HEK293 (cell line): Measurements from ENCODE around the gene GLDC.

Experiments used
- CTCF ChIA-PET: fragments of 350-600 bp; formaldehyde crosslinking; extraction: SDS; loops from one replicate; lab custom pipeline; 2021; ENCODE audit warnings: antibody characterized with exemption; lab: Yijun Ruan, JAX
- POLR2A ChIA-PET: fragments of 300-600 bp; formaldehyde crosslinking; extraction: SDS; loops from one replicate; lab custom pipeline; 2020; ENCODE audit warnings: antibody characterized with exemption, inconsistent platforms; lab: Yijun Ruan, JAX
- H3K27ac ChIP-seq: fragments of 200-500 bp; sonication (Bioruptor generic); 2 replicates; pipeline ENCODE4 v1.5.1; 2014; ENCODE audit warnings: low read depth, low read length, control low read depth, inconsistent platforms; ENCODE audit errors: extremely low read depth
- H3K36me3 ChIP-seq, 2 experiments: fragments of 200-500 bp in 1 of 2; sonication (Bioruptor generic) in 1 of 2; 1 replicate in 1 of 2; 2 replicates in 1 of 2; pipeline ENCODE4 v1.5.1; 2014 to 2017; ENCODE audit warnings: inconsistent platforms in 2 of 2, low read length in 2 of 2; ENCODE audit not compliant: control insufficient read depth in 2 of 2, insufficient read depth in 1 of 2
- H3K4me1 ChIP-seq: fragments of 200-500 bp; sonication (Bioruptor generic); 2 replicates; pipeline ENCODE4 v1.5.1; 2014; ENCODE audit warnings: mild to moderate bottlenecking, low read length, inconsistent platforms; ENCODE audit not compliant: control insufficient read depth, insufficient read depth
- H3K4me3 ChIP-seq: 2 replicates; pipeline ENCODE4 v1.5.1; 2011; ENCODE audit warnings: low read depth, mild to moderate bottlenecking, control low read depth, low read length, moderate library complexity
- H3K9me3 ChIP-seq: fragments of 200-500 bp; sonication (Bioruptor generic); 2 replicates; pipeline ENCODE4 v1.5.1; 2014; ENCODE audit warnings: low read depth, low read length, inconsistent platforms; ENCODE audit not compliant: control insufficient read depth, insufficient read depth
- AEBP2 ChIP-seq: fragments of 450-650 bp; formaldehyde crosslinking; IDR thresholded peaks from 2 replicates; pipeline ENCODE4 v1.5.1; 2016; ENCODE audit warnings: missing biosample characterization, missing genetic modification characterization, borderline replicate concordance
- ATF2 ChIP-seq: fragments of 450-650 bp; formaldehyde crosslinking; IDR thresholded peaks from 2 replicates; pipeline ENCODE4 v1.5.1; 2016; ENCODE audit warnings: missing biosample characterization, missing genetic modification characterization, low read depth
- KLF16 ChIP-seq: fragments of 450-650 bp; formaldehyde crosslinking; IDR thresholded peaks from 2 replicates; pipeline ENCODE4 v1.5.1; 2017; ENCODE audit warnings: missing biosample characterization, missing genetic modification characterization
- MYNN ChIP-seq: fragments of 450-650 bp; formaldehyde crosslinking; IDR thresholded peaks from 2 replicates; pipeline ENCODE4 v1.5.1; 2016; ENCODE audit warnings: missing biosample characterization, missing genetic modification characterization, borderline replicate concordance
- OVOL3 ChIP-seq: fragments of 450-650 bp; formaldehyde crosslinking; IDR thresholded peaks from 2 replicates; pipeline ENCODE4 v1.5.1; 2016; ENCODE audit warnings: missing biosample characterization, missing genetic modification characterization
- PRDM1 ChIP-seq: fragments of 450-650 bp; formaldehyde crosslinking; IDR thresholded peaks from 2 replicates; pipeline ENCODE4; 2016; ENCODE audit warnings: missing biosample characterization, missing genetic modification characterization
- PRDM4 ChIP-seq: fragments of 450-650 bp; formaldehyde crosslinking; IDR thresholded peaks from 2 replicates; pipeline ENCODE4 v1.5.1; 2017; ENCODE audit warnings: missing biosample characterization, missing genetic modification characterization
- ZBTB44 ChIP-seq: fragments of 450-650 bp; IDR thresholded peaks from 2 replicates; pipeline ENCODE4 v1.5.1; 2018; ENCODE audit warnings: missing biosample characterization, mild to moderate bottlenecking, missing genetic modification characterization
- ZBTB8A ChIP-seq: fragments of 450-650 bp; formaldehyde crosslinking; IDR thresholded peaks from 2 replicates; pipeline ENCODE4 v1.5.1; 2016; ENCODE audit warnings: missing biosample characterization, missing genetic modification characterization
- ZNF133 ChIP-seq: fragments of 450-650 bp; formaldehyde crosslinking; IDR thresholded peaks from 2 replicates; pipeline ENCODE4 v1.5.1; 2016; ENCODE audit warnings: missing biosample characterization, missing genetic modification characterization
- ZNF140 ChIP-seq: fragments of 450-650 bp; formaldehyde crosslinking; IDR thresholded peaks from 2 replicates; pipeline ENCODE4 v1.5.1; 2016; ENCODE audit warnings: missing biosample characterization, missing genetic modification characterization
- ZNF175 ChIP-seq: fragments of 450-650 bp; formaldehyde crosslinking; IDR thresholded peaks from 2 replicates; pipeline ENCODE4 v1.5.1; 2016; ENCODE audit warnings: missing biosample characterization, missing genetic modification characterization
- ZNF184 ChIP-seq: fragments of 450-650 bp; IDR thresholded peaks from 2 replicates; pipeline ENCODE4 v1.5.1; 2018; ENCODE audit warnings: missing biosample characterization, mild to moderate bottlenecking, missing genetic modification characterization
- ZNF214 ChIP-seq: fragments of 450-650 bp; formaldehyde crosslinking; IDR thresholded peaks from 2 replicates; pipeline ENCODE4 v1.5.1; 2017; ENCODE audit warnings: missing biosample characterization, mild to moderate bottlenecking, missing genetic modification characterization, borderline replicate concordance
- ZNF23 ChIP-seq: fragments of 450-650 bp; formaldehyde crosslinking; IDR thresholded peaks from 2 replicates; pipeline ENCODE4 v1.5.1; 2016; ENCODE audit warnings: missing biosample characterization, missing genetic modification characterization, borderline replicate concordance
- ZNF248 ChIP-seq: fragments of 450-650 bp; formaldehyde crosslinking; IDR thresholded peaks from 2 replicates; pipeline ENCODE4 v1.5.1; 2017; ENCODE audit warnings: missing biosample characterization, missing genetic modification characterization
- ZNF311 ChIP-seq: fragments of 450-650 bp; formaldehyde crosslinking; IDR thresholded peaks from 2 replicates; pipeline ENCODE4 v1.5.1; 2017; ENCODE audit warnings: missing biosample characterization, missing genetic modification characterization, borderline replicate concordance
- ZNF335 ChIP-seq: fragments of 450-650 bp; formaldehyde crosslinking; conservative IDR thresholded peaks from 2 replicates; pipeline ENCODE4 v1.5.1; 2016; ENCODE audit warnings: missing biosample characterization, missing genetic modification characterization
- ZNF394 ChIP-seq: fragments of 450-650 bp; formaldehyde crosslinking; IDR thresholded peaks from 2 replicates; pipeline ENCODE4 v1.5.1; 2016; ENCODE audit warnings: missing biosample characterization, missing genetic modification characterization, mild to moderate bottlenecking, moderate library complexity, borderline replicate concordance
- ZNF423 ChIP-seq: fragments of 450-650 bp; formaldehyde crosslinking; IDR thresholded peaks from 2 replicates; pipeline ENCODE4 v1.5.1; 2016; ENCODE audit warnings: missing biosample characterization, missing genetic modification characterization
- ZNF426 ChIP-seq: fragments of 450-650 bp; formaldehyde crosslinking; IDR thresholded peaks from 2 replicates; pipeline ENCODE4 v1.5.1; 2017; ENCODE audit warnings: missing biosample characterization, missing genetic modification characterization, mild to moderate bottlenecking, inconsistent platforms, moderate library complexity
- ZNF510 ChIP-seq: fragments of 450-650 bp; formaldehyde crosslinking; IDR thresholded peaks from 2 replicates; pipeline ENCODE4 v1.5.1; 2018; ENCODE audit warnings: mild to moderate bottlenecking, missing genetic modification characterization, missing biosample characterization; ENCODE audit not compliant: insufficient replicate concordance
- ZNF544 ChIP-seq: fragments of 450-650 bp; formaldehyde crosslinking; IDR thresholded peaks from 2 replicates; pipeline ENCODE4 v1.5.0; 2017; ENCODE audit warnings: missing biosample characterization, missing genetic modification characterization
- ZNF555 ChIP-seq: fragments of 450-650 bp; formaldehyde crosslinking; conservative IDR thresholded peaks from 2 replicates; pipeline ENCODE4 v1.5.1; 2017; ENCODE audit warnings: missing biosample characterization, mild to moderate bottlenecking, missing genetic modification characterization, inconsistent platforms
- ZNF571 ChIP-seq: fragments of 450-650 bp; formaldehyde crosslinking; IDR thresholded peaks from 2 replicates; pipeline ENCODE4 v1.5.0; 2017; ENCODE audit warnings: missing biosample characterization, missing genetic modification characterization
- ZNF596 ChIP-seq: fragments of 450-650 bp; IDR thresholded peaks from 2 replicates; pipeline ENCODE4 v1.5.0; 2018; ENCODE audit warnings: missing biosample characterization, mild to moderate bottlenecking, missing genetic modification characterization, moderate library complexity
- ZNF621 ChIP-seq: fragments of 450-650 bp; formaldehyde crosslinking; IDR thresholded peaks from 2 replicates; pipeline ENCODE4 v1.5.1; 2017; ENCODE audit warnings: missing biosample characterization, missing genetic modification characterization
- ZNF626 ChIP-seq: fragments of 450-650 bp; sonication (Bioruptor Pico); formaldehyde crosslinking; IDR thresholded peaks from 2 replicates; pipeline ENCODE4 v1.5.1; 2018; ENCODE audit warnings: missing biosample characterization, missing genetic modification characterization, inconsistent platforms
- ZNF677 ChIP-seq: fragments of 450-650 bp; IDR thresholded peaks from 2 replicates; pipeline ENCODE4 v1.5.0; 2018; ENCODE audit warnings: missing biosample characterization, mild to moderate bottlenecking, missing genetic modification characterization, moderate library complexity
- ZNF747 ChIP-seq: fragments of 450-650 bp; formaldehyde crosslinking; IDR thresholded peaks from 2 replicates; pipeline ENCODE4 v1.5.1; 2016; ENCODE audit warnings: missing biosample characterization, missing genetic modification characterization
- ZNF768 ChIP-seq: fragments of 450-650 bp; formaldehyde crosslinking; IDR thresholded peaks from 2 replicates; pipeline ENCODE4 v1.5.1; 2018; ENCODE audit warnings: missing biosample characterization, mild to moderate bottlenecking, missing genetic modification characterization
- ZNF776 ChIP-seq: fragments of 450-650 bp; formaldehyde crosslinking; IDR thresholded peaks from 2 replicates; pipeline ENCODE4 v1.5.0; 2017; ENCODE audit warnings: missing biosample characterization, missing genetic modification characterization, borderline replicate concordance

The GLDC gene

GRCh38 chr9:6620796-6621195 is 24.7 kb downstream of the GLDC start:
- TF ChIP-seq ZNF133 (tag by site-specific recombination): no peak
- no peak for TF ChIP-seq ZNF555 (tag by site-specific recombination)
- no peak for TF ChIP-seq ZNF621 (tag by site-specific recombination)
- no peak for TF ChIP-seq AEBP2 (tag by site-specific recombination)
- no peak for TF ChIP-seq ZNF510
- TF ChIP-seq OVOL3 (tag by site-specific recombination): no peak
- no peak for TF ChIP-seq ZNF747 (tag by site-specific recombination)
- no peak for TF ChIP-seq KLF16
- TF ChIP-seq ZNF184 (tag by site-specific recombination): no peak
- TF ChIP-seq ZNF544 (tag by site-specific recombination): no peak
- no peak for TF ChIP-seq ZNF596 (tag by site-specific recombination)
- TF ChIP-seq ZBTB8A (tag by site-specific recombination): no peak
- no peak for TF ChIP-seq ZNF768 (tag by site-specific recombination)
- no peak for TF ChIP-seq ZNF248
- no peak for TF ChIP-seq ZNF214 (tag by site-specific recombination)
- TF ChIP-seq ZNF426: no peak
- no peak for TF ChIP-seq ZNF776 (tag by site-specific recombination)
- TF ChIP-seq MYNN (tag by site-specific recombination): no peak
- no peak for TF ChIP-seq ZNF23 (tag by site-specific recombination)
- no peak for TF ChIP-seq ZNF626 (tag by site-specific recombination)
- peaks cover 6% of the 10 kb centered on the region for H3K4me1 ChIP-seq

GRCh38 chr9:6620353-6620752 is 25.2 kb downstream of the GLDC start:
- Histone ChIP-seq H3K27ac (no peak overlapping the region), H3K9me3 (no peaks in the 10 kb centered on the region), H3K36me3 (peaks cover 0 to 3% of the 10 kb centered on the region in 2 experiments; a peak in 2 of 3 replicates), H3K4me3 (no peak overlapping the region), H3K4me1 (peaks cover 6% of the 10 kb centered on the region)
- CTCF ChIA-PET: interaction anchor here (1.1 kb wide), 1 partner anchor 22 kb away, joined by 3 read pairs; no protein-coding TSS in a partner anchor
- POLR2A ChIA-PET: no interaction called here
- TF ChIP-seq ZNF677 (tag by site-specific recombination): no peak
- no peak for TF ChIP-seq ZNF175 (tag by site-specific recombination)
- no peak for TF ChIP-seq ZBTB44
- TF ChIP-seq ZNF394 (tag by site-specific recombination): no peak
- no peak for TF ChIP-seq ZNF423 (tag by site-specific recombination)
- no peak for TF ChIP-seq ZNF335 (tag by site-specific recombination)
- no peak for TF ChIP-seq ZNF571
- no peak for TF ChIP-seq ATF2 (tag by site-specific recombination)
- TF ChIP-seq ZNF311 (tag by site-specific recombination): no peak
- TF ChIP-seq ZNF140 (tag by site-specific recombination): no peak
- no peak for TF ChIP-seq PRDM4
- TF ChIP-seq PRDM1: no peak

More at GRCh38 chr9:6620796-6621195, 24.7 kb downstream of the GLDC start:
- Histone ChIP-seq H3K4me3 (no peak overlapping the region), H3K36me3 (peaks cover 0 to 3% of the 10 kb centered on the region in 2 experiments; a peak in 2 of 3 replicates), H3K9me3 (no peaks in the 10 kb centered on the region), H3K27ac (no peak overlapping the region)
- POLR2A ChIA-PET: no interaction called here
- CTCF ChIA-PET: no interaction called here
